ENCODE data around the gene PI4KA. TPM values are rescaled to one million over a fixed set of nuclear protein-coding genes. Genes with fewer than 3 reads are reported as not detected.
"Not testable (repeated sequence)": the region's sequence is repeated elsewhere in the genome, so short reads cannot be mapped to it uniquely, and the experiment has no call there.

Gene PI4KA
- total and polyA plus RNA-seq, 4 donors = 35.4 to 107 (median 50.3) TPM

DNA sequence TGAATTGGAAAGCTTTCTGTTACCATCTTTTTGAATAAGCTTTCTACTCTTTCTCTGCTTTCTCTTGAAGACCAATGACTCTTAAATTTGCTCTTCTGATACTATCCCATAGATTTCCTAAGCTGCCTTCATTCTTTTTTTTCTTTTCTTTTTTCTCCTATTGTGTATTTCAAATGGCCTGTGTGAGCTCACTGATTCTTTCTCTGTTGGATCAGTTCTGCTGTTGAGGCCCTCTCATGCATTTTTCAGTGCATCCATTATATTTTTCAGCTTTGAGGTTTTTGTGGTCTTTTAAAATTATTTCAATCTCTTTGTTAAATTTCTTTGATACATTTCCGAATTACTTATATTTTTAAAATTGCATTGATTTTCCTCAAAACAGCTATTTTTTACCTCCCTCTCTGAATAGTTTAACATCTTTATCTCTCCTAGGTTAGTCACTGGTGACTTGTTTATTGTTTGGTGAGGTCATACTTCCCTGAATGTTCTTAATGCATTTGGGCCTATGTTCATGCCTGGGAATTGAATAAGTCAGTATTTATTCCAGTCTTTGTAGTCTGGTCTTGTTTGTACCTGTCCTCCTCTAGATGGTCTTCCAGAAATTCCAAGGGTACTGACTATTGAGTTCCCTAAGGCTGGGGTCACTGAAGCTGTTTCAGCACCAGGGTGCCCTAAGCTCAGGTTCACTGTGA lies 195.3 kb downstream of the PI4KA start:
- no peak for ATAC-seq (ENCODE audit: insufficient read depth, low FRiP score)
- H3K4me3 ChIP-seq = no peak overlapping the region
- H3K9ac ChIP-seq (ENCODE audit: insufficient read depth in 1 of 2, low read length in 2 of 2) = no peak overlapping the region
- WGBS, 2 donors = 95 to 100% methylated on average over 1 of the region's 1 CpG
- TF ChIP-seq, protein P1, sequence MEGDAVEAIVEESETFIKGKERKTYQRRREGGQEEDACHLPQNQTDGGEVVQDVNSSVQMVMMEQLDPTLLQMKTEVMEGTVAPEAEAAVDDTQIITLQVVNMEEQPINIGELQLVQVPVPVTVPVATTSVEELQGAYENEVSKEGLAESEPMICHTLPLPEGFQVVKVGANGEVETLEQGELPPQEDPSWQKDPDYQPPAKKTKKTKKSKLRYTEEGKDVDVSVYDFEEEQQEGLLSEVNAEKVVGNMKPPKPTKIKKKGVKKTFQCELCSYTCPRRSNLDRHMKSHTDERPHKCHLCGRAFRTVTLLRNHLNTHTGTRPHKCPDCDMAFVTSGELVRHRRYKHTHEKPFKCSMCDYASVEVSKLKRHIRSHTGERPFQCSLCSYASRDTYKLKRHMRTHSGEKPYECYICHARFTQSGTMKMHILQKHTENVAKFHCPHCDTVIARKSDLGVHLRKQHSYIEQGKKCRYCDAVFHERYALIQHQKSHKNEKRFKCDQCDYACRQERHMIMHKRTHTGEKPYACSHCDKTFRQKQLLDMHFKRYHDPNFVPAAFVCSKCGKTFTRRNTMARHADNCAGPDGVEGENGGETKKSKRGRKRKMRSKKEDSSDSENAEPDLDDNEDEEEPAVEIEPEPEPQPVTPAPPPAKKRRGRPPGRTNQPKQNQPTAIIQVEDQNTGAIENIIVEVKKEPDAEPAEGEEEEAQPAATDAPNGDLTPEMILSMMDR (IDR thresholded peaks at IDR 0.05; ENCODE audit: control extremely low read depth, extremely low read depth) = no peak
- no peak overlapping the region for H3K27ac ChIP-seq (ENCODE audit: low read depth in 1 of 2, low read length in 1 of 2)
- no peak for DNase-seq
- no peaks in the 10 kb centered on the region for H3K36me3 ChIP-seq (ENCODE audit: control insufficient read depth in 4 of 4, insufficient read depth in 4 of 4, low read length in 4 of 4)
- no peaks in the 10 kb centered on the region for H3K4me1 ChIP-seq (ENCODE audit: control insufficient read depth in 5 of 5, insufficient read depth in 5 of 5, low read length in 5 of 5)
- peaks cover 0 to 3% (median 0%) of the 10 kb centered on the region in 3 donors for H3K27me3 ChIP-seq (ENCODE audit: control insufficient read depth in 3 of 3, insufficient read depth in 3 of 3, low read length in 2 of 3)
- H3K9me3 ChIP-seq (ENCODE audit: control insufficient read depth in 4 of 4, insufficient read depth in 3 of 4, low read length in 3 of 4) = peaks cover 0 to 6% (median 0%) of the 10 kb centered on the region in 4 donors

DNA sequence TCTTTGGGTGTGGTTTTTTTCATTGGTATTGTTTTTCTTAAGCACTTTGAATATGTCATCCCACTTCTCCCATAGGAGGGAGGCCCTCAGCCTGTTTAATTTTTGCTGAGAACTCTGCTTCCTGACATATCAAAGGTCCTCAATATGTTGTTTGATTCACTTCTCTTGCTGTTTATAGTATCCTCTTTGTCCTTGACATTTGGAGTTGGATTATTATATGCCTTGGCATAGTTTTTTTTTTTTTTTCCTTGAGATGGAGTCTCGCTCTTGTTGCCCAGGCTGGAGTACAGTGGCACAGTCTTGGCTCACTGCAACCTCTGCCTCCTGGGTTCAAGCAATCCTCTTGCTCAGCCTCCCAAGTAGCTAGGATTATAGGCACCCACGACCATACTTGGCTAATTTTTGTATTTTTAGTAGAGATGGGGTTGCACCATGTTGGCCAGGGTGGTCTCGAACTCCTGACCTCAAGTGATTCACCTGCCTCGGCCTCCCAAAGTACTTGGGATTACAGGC lies 196.0 kb downstream of the PI4KA start:
- H3K4me1 ChIP-seq (ENCODE audit: control insufficient read depth in 5 of 5, insufficient read depth in 5 of 5, low read length in 5 of 5); H3K9me3 ChIP-seq (ENCODE audit: control insufficient read depth in 4 of 4, insufficient read depth in 3 of 4, low read length in 3 of 4); H3K36me3 ChIP-seq (ENCODE audit: control insufficient read depth in 4 of 4, insufficient read depth in 4 of 4, low read length in 4 of 4); H3K4me3 ChIP-seq; DNase-seq; ATAC-seq (ENCODE audit: insufficient read depth, low FRiP score); H3K27me3 ChIP-seq (ENCODE audit: control insufficient read depth in 3 of 3, insufficient read depth in 3 of 3, low read length in 2 of 3); H3K9ac ChIP-seq (ENCODE audit: insufficient read depth in 1 of 2, low read length in 2 of 2); H3K27ac ChIP-seq (ENCODE audit: low read depth in 1 of 2, low read length in 1 of 2): not testable (repeated sequence)
- WGBS, 2 donors = 82 to 86% methylated on average over 4 of the region's 4 CpGs

DNA sequence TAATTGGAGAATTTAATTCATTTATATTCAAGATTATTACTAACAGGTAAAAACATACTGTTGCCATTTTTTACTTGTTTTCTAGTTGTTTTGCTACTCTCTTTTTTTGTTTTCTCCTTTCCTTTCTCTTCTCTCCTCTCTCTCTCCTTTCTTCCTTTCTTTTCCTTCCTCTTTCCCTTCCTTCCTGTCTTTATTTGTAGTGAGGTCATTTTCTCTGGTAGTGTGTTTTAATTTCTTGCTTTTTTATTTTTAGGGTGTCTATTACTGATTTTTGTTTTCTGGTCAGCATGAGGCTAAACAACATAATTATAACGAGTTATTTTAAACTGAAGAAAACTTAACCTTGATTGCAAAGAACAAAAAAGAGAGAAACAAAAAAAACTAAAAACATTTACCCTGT lies 197.1 kb downstream of the PI4KA start:
- TF ChIP-seq, protein P1 (IDR thresholded peaks at IDR 0.05; ENCODE audit: control extremely low read depth, extremely low read depth) = no peak
- Histone ChIP-seq H3K36me3 (ENCODE audit: control insufficient read depth in 4 of 4, insufficient read depth in 4 of 4, low read length in 4 of 4) (no peaks in the 10 kb centered on the region), H3K27me3 (ENCODE audit: control insufficient read depth in 3 of 3, insufficient read depth in 3 of 3, low read length in 2 of 3) (peaks cover 0 to 7% (median 0%) of the 10 kb centered on the region in 3 donors), H3K27ac (ENCODE audit: low read depth in 1 of 2, low read length in 1 of 2) (no peak overlapping the region), H3K4me1 (ENCODE audit: control insufficient read depth in 5 of 5, insufficient read depth in 5 of 5, low read length in 5 of 5) (no peaks in the 10 kb centered on the region), H3K4me3 (no peak overlapping the region), H3K9ac (ENCODE audit: insufficient read depth in 1 of 2, low read length in 2 of 2) (no peak overlapping the region), H3K9me3 (ENCODE audit: control insufficient read depth in 4 of 4, insufficient read depth in 3 of 4, low read length in 3 of 4) (peaks cover 0 to 6% (median 0%) of the 10 kb centered on the region in 4 donors)
- ATAC-seq (ENCODE audit: insufficient read depth, low FRiP score) = no peak
- DNase-seq = no peak
- 94 to 100% methylated on average over 1 of the region's 1 CpG for WGBS, 2 donors

DNA sequence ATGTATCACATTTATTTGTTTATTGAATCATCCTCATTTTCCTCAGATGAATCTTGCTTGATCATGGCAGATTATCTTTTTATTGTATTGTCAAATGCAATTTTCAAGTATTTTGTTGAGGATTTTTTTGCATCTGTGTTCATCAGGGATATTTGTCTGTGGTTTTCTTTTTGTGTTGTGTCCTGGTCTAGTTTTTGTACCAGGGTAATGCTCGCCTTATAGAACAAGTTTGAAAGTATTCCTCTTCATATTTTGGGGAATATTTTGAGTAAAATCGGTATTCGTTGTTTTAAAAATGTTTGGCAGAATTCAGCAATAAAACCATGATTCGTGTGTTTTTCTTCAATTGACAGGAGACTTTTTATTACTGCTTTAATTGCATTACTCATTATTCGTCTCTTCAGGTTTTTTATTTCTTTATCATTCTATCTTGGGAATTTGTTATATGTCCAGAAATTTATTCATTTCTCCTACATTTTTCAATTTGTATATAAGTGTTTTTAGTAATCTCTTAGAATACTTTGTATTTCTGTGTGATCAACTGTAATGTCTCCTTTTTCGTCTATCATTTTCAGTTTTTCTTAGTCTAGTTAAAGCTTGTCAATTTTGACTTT lies 198.1 kb downstream of the PI4KA start:
- no peak for DNase-seq
- Histone ChIP-seq H3K4me1 (ENCODE audit: control insufficient read depth in 5 of 5, insufficient read depth in 5 of 5, low read length in 5 of 5) (no peaks in the 10 kb centered on the region), H3K9me3 (ENCODE audit: control insufficient read depth in 4 of 4, insufficient read depth in 3 of 4, low read length in 3 of 4) (peaks cover 0 to 6% (median 0%) of the 10 kb centered on the region in 4 donors), H3K4me3 (no peak overlapping the region), H3K27me3 (ENCODE audit: control insufficient read depth in 3 of 3, insufficient read depth in 3 of 3, low read length in 2 of 3) (peaks cover 0 to 7% (median 0%) of the 10 kb centered on the region in 3 donors), H3K9ac (ENCODE audit: insufficient read depth in 1 of 2, low read length in 2 of 2) (no peak overlapping the region), H3K36me3 (ENCODE audit: control insufficient read depth in 4 of 4, insufficient read depth in 4 of 4, low read length in 4 of 4) (no peaks in the 10 kb centered on the region), H3K27ac (ENCODE audit: low read depth in 1 of 2, low read length in 1 of 2) (no peak overlapping the region)
- 94% methylated on average over 6 of the region's 6 CpGs for WGBS, 2 donors
- TF ChIP-seq, protein P1 (IDR thresholded peaks at IDR 0.05; ENCODE audit: control extremely low read depth, extremely low read depth) = no peak
- ATAC-seq (ENCODE audit: insufficient read depth, low FRiP score) = no peak

All from lung (tissue), 12 donors.